ENCODE data around the gene CCP110. TPM values are rescaled to one million over a fixed set of nuclear protein-coding genes. Genes with fewer than 3 reads are reported as not detected.
"Not testable (repeated sequence)": the region's sequence is repeated elsewhere in the genome, so short reads cannot be mapped to it uniquely, and the experiment has no call there.

Gene CCP110
- total RNA-seq, 1 donor from 2014 or later, result 10.0 TPM

DNA sequence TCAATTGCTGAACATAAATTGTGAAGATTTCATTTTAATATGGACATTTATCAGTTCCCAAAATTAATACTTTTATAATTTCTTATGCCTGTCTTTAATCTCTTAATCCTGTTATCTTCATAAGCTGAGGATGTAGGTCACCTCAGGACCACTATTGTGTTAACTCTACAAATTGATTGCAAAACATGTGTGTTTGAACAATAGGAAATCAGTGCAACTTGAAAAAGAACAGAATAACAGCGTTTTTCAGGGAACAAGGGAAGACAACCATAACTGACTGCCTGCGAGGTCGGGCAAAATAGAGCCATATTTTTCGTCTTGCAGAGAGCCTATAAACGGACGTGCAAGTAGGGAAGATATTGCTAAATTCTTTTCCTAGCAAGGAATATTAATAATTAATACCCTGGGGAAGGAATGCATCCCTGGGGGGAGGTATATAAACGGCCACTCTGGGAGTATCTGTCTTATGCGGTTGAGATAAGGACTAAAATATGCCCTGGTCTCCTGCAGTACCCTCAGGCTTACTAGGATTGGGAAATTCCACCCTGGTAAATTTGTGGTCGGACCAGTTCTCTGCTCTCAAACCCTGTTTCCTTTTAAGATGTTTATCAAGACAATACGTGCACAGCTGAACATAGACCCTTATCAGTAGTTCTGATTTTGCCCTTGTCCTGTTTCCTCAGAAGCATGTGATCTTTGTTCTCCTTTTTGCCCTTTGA is 19.7 kb downstream of the CCP110 start:
- not testable (repeated sequence) for DNase-seq (ENCODE audit: low read depth)

DNA sequence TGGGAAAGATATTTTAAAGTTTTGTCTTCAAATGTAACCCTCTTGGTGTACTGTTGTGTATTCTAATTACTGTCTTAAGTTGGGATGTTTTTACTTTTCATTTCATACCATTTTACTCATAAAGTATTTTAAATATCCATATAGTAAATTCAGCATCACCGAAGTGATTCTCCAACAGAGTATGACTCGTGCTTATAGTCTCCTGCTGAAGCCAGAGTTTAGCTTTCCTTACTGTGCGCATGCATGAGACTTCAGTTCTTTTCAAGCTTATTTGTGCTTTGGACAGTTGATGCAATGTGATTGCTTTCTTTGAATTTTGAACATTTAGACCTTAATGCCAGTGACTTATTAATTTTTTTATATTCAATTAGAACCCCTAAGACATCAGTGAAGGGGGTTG is 24.4 kb downstream of the CCP110 start:
- no peak for DNase-seq (ENCODE audit: low read depth)

DNA sequence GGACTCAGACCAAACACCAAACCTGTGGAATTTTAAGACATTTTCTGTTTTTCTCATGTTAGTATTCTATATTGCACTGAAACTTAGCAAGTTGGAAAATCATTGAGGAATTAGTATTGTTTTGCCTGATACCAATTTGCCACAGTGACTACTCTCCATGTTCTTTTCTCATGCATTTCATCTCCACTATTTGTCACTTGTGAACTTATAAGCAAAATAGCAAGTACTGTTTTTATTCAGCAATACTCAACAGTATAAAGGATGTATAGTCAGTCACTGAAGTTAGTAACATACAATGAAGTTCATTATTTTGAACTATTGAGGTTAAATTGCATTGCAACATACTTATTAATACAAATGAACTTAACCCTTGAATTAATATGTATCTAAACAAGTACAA is 25.9 kb downstream of the CCP110 start:
- DNase-seq (ENCODE audit: low read depth), result no peak

DNA sequence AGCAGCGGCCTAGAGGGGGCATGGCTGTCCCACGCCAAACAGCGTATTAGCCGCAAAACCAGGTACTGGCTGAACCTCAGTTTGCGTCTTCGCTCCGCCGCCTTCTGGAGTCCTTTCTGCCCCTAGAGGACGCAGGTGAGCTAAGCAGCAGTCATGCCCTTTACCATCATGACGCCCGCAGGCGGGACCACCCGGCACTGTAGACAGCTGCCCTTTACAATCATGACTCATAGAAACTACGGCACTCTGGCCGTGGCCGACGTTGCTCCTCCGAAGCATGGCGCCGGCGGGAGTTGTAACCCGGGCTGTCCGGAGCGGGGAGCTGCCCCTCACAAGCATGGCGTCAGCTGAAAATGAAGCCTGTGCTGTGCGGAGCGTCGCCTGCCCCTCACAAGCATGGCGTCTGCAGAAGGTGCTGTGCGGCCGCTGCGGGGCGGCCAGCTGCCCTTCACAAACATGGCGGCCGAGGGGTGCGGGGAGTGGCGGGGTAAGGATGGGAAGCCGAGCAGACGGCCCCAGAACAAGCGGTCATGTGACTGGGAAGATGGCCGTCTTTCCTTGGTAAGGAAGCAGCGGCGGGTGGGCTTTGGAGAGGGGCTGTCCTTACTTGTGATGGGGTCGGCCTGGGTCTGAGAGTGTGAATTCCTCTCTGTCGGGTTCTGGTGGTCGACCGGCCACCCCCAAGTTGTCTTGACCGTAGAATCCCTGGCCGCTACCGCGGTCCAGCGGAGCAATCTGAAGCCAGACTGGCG is 31.6 kb downstream of the CCP110 start, which contains the start of gene VPS35L:
Gene VPS35L (plus strand): TSS at position 518 of the 752 bp plus-strand sequence. CDS start 27 bp downstream, at position 545.
- peak; percentile 99 for DNase-seq (ENCODE audit: low read depth)

DNA sequence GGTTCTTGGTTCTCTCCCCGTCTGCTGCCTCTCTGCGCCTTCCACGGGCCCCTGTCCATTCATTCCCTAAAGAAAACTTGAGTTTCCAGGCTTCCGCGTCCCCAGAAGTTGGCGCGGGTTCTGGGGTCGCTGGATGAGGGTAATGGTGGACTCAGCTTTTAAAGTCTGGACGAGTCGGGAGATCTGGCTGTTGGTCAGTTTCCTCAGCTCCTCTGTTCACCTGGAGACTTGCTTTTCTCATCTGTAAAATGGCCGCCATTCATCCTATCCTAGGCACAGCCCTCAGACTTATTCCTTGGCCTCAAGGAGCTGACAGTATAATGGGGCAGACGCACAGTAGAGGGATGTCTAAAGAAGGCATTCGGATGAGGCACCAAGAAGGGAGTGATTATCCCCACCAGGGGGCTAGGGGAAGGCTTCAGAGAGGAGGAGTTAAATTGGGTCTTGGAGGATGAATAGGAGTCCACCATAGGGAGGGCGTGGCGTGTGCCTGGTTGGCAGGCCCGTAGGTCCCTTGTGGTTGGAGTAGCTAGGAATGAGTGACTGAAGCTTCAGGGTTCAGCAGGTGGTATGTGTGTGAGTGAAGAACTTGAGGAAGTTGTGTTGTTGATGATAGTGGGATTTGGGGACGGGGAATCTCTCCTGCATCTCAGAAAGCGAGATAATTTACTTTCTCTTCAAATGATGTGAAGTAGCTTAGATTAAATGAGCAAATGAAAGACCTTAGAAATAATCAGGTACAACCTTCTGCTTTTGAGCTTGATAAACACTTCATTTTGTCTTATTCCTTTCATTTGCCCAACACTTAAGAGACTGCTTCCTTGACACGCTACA is 32.4 kb downstream of the CCP110 start:
- DNase-seq (ENCODE audit: low read depth), result peak; percentile 56

DNA sequence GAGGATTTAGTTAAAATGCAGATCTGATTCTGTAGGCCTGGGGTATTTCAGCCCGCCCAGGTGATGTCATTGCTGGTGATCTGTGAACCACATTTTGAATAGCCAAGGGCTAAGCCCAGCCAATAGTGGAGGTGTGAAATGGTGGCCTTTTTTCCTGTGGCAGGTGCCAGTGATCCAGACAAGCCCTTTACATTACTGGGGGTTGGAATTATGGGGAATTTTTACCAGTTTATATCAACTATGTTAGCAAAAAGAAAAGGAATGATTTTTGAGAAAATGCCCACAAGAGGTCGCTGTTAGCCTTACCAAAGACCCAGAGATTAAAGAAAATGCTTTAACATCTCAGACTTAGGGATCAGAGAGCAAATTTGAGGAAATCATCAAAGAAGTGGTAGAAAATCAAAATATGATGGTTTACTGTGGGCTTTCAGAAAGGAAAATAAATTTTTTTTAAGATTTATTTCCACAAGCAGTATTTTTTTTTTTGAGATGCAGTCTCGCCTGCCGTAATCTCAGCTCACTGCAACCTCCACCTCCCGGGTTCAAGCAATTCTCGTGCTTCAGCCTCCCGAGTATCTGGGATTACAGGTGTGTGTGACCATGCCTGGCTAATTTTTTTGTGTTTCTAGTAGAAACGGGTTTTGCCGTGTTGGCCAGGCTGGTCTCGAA is 35.6 kb downstream of the CCP110 start:
- DNase-seq (ENCODE audit: low read depth), result peak; percentile 65

DNA sequence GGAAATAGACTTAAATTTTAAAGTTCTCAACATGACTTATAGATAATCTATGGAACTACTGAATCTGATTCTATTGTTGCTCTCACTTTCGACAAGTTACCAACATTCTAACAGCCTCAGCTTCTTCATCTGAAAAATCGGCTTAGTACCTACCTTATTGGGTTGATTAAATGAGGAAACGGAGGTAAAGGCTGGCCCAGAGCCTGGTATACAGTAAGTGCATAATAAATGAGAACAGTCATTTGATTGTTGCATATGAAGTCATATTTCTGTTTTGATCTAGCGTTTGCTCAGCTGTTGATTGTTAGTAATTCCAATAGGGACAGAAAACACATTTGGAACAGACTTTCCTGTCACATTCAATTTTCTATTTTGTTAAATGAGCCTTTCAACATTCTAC is 36.3 kb downstream of the CCP110 start:
- no peak for DNase-seq (ENCODE audit: low read depth)

DNA sequence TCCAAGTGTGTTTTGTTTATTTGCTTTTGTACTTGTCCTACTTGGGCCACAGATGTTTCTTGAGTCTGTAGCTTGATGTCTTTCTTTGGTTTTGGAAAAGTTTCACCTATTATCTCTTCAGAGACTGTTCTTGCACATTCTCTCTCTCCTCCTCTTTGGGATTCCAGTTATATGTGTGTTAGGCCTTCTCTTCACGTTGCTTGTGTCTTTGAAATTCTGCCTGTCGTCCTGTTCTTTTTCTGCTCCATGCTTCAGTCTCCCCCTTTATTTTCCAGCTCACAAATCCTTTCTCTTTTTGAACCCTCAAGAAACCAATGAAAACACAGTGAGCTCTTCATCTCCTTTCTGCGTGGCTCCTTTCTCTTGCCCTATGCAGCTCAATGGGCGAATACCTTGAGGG is 39.6 kb downstream of the CCP110 start:
- DNase-seq (ENCODE audit: low read depth), result no peak

DNA sequence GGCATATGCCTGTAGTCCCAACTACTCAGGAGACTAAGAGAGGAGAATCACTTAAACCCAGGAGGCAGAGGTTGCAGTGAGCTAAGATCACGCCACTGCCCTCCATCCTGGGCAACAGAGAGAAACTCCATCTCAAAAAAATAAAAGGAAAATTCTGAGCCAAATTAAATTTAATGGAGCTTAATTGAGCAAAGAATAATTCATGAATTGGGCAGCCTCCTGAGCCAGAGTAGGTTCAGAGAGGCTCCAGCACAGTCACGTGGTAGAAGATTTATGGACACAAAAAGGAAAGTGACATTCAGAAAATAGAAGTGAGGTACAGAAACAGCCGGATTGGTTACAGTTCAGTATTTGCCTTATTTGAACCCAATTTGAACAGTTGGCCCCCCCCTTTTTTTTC is 42.6 kb downstream of the CCP110 start:
- DNase-seq (ENCODE audit: low read depth), result no peak

DNA sequence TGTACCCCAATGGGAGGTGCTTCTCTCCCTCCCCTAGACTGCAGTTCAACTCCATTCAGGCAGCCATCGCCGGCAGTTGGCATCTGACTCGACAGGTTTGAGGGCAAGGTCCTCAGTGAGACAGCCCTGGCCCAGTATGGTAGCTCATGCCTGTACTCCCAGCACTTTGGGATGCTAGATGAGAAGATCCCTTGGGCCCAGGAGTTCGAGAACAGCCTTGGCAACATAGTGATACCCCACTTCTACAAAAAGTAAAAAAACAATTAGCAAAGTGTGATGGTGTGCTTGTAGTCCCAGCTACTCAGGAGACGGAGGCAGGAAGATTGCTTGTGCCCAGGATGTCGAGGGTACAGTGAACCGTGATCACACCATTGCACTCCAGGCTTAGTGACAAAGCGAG is 43.8 kb downstream of the CCP110 start:
- DNase-seq (ENCODE audit: low read depth), result no peak

DNA sequence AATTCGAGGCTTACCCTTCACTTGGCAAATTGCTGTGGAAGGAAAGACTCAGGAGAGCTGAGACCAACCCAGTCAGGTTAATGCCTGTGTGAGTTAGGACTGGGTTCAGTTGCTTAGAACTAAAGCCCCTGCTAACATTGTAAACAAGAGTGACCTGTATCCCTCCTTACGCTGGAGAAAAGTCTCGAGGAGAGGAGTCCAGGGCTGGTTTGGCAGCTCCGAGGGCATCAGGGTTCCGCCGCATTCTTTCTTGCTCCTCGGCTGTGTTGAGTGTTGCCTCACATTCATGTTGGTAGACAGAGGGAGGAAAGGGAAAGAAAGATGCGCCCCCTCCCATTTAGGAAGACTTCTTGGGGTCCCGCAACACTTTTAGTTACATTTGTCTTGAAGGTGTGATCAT is 50.3 kb downstream of the CCP110 start:
- no peak for DNase-seq (ENCODE audit: low read depth)

DNA sequence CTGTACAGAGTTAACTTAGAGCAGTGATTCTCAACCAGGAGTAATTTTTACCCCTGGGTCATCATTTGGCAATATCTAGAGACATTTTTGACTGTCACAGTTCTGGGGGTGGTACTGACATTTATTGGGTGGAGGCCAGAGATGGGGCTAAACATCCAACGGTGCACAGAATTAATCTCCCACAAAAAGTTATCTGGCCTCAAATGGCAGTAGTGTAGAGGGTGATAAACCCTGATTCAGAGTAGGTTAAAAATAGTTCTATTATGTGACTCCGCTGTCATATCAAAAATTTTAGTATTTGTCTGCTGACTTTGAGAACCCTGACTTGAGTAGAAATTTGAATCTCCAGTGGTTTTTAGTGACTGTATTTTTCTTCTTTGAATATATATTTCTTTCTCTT is 50.9 kb downstream of the CCP110 start:
- no peak for DNase-seq (ENCODE audit: low read depth)

DNA sequence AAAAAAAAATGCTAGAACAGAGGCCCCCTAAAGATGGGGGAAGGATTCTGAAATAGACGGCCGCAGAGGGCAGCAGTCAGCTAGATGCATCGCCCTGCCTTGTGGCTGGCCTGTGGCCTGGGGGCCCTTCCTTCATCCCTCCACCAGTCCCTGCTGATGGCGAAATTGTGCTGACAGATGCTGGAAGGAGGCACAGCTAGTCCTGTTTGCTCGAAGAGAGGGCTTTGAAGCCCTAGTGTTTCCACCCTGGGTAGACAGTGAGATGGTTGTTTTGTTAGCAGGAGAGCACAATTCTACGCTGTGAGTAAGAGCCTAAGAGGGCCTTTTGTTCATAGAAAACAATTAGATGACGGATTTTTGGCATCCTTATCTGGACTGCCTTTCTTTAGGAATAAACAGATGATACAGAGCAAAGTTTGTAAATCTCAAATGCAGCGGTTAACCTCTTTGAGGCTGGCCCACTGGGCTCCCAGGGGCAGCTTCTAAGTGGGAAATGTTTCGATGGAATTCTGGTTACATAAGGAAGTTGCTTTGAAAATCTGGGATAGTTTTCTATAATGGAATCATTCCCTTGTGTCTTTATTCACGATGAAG is 54.7 kb downstream of the CCP110 start:
- no peak for DNase-seq (ENCODE audit: low read depth)

DNA sequence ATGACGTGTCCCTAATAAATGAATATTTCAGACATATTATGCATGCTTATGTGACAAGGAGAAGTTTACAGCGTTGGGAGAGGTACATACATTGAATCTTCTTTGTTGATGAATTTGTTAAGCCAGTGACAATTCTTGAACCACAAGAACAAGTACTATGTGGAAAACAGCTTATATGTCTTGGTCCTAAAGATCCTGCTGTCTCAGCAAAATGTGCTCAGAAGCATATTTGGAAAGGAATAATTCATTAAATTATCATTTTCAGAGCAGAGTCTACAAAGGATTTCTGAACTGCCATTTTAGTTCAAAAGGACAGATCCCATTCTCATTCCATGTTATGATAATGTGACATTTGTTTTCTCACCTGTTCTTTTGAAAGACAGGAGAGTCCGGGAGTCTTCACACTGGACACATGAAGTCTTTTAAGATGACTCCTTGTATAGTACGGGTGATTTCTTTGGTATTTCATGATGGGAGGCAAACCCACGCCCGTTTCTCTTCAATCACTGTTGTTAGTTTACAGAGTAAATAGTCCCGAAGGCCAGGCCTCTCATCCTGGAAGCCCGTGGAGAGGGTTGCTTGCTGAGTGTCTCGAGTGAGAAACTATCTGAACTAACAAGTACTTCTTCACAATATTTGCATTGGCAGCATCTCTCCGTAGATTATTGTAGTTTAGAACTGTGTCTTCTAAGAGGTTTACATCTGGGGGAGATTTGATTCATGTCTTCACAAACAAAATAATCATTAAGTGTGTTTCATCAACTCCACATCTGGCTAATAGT is 58.5 kb downstream of the CCP110 start:
- DNase-seq (ENCODE audit: low read depth), result no peak

DNA sequence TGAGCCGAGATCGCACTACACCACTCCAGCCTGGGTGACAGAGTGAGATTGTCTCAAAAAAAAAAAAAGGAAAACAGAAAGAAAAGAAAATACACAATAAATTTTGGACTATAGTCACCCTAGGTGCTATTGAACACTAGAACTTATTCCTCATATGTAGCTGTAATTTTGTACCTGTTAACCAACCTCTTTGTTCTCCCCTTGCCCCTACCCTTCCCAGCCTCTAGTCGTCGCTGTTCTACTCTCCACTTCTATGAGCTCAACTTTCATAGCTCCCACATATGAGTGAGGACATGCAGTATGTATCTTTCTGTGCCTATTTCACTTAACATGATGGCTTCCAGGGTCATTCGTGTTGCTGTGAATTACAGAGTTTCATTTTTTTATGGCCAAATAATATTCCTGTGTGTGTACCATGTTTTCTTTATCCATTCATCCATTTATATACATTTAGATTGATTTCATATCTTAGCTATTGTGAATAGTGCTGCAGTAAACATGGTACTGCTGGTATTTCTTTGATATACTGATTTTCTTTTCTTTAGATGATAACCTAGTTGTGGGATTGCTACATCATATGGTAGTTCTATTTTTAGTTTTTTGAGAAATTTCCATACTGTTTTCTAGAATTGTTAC is 60.0 kb downstream of the CCP110 start:
- peak; percentile 63 for DNase-seq (ENCODE audit: low read depth)

DNA sequence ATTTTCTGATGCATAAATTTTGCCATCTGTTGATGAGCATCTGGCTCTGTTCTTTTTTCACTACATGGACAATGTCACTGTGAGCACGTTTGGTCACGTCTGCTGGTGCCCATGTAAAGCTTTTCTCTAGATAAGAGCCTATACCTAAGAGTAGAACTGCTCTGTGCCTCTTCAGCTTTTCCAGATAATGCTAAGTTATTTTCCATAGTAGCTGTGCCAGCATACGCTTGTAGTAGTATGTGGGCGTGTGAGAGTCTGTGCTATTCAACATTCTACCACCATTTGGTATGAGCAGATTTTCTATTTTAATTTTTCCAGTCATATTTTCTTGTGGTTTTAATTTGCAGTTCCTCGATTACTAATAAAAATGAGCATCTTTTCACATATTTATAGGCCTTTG is 64.9 kb downstream of the CCP110 start:
- DNase-seq (ENCODE audit: low read depth), result no peak

DNA sequence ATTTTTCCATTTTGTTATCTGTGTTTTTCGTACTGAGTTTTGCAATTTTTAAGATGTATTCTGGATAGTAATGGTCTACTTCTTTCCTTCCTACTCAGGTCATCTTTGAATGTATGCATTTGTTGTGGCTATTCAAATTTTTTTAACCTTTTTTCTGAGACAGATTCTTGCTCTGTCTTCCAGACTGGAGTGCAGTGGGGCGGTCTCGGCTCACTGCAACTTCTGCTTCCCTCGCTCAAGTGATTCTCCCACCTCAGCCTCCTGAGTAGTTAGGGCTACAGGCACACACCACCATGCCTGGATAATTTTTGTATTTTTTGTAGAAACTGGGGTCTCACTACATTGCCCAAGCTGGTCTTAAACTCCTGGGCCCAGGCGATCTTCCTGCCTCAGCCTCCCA is 65.4 kb downstream of the CCP110 start:
- DNase-seq (ENCODE audit: low read depth), result no peak

DNA sequence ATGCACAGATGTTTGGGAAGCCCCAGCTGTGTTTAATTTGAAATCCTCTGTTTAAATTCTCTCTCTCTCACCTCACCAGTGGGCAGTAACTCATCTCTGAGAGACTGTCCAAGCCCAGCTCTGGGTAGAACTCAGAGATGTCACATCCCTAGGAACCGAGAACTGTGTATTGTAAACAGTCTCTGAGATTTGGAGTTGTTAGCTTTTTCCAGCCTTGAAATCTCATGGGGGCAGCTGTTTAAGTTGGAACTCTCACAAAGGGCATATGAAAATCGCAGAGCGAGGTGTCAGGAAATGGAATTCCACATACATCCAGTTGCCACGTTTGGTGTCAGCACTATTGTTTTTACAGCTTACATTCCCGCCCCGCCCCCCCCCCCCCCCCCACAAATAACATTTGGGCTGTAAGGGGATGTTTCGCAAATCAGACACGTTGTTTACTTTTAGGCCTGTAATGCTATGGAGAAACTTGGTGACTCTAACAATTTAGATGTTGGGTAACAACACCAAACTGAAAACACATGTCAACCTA is 66.1 kb downstream of the CCP110 start:
- DNase-seq (ENCODE audit: low read depth), result peak; percentile 17

DNA sequence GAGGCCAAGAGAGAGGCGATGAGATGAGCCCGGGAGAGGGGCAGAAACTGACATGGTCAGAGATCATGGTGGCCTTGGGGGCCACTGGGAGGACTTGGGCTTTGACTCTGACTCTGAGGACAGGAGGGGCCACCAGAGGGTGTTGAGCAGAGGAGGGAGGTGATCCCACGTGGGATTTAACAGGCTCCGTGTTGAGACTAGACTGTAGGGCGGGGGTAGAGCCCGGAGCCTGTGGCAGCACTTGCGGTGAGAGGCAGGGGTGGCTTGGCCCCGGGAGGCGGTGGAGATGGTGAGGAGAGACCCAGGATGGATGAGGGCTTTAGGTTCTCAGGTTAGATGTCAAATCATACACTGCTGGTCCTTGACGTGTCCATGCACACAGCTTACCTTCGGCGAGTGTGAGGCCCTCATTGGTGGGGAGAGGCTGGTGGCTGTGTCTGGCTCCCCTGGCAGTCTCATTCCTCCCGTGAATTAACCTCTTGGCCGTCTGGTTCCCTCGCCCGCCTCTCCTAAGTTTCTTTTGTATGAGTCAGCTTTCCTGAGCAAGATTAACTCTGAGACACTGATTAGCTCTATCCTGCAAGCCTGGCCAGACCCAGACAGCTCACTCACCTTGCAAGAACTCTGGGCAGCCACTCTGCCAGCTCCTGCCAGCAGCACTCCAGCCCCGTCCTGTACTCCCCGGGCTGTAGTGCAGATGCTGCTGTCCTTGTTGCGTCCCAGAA is 71.5 kb downstream of the CCP110 start:
- DNase-seq (ENCODE audit: low read depth), result peak; percentile 24

All from myocyte (in vitro differentiated cells).